ENCODE results near the gene RECQL5. TPM values are rescaled to one million over a fixed set of nuclear protein-coding genes. Genes with fewer than 3 reads are reported as not detected.

Gene RECQL5
- total RNA-seq, 1 donor from 2014 or later, result 43.1 TPM

- Histone ChIP-seq H3K4me1 (peaks cover 10% of the 10 kb centered on the region), H3K27me3 (no peaks in the 10 kb centered on the region), H3K27ac (no peak overlapping the region), H3K4me3 (no peak overlapping the region), H3K9me3 (no peaks in the 10 kb centered on the region), H3K36me3 (peaks cover 35% of the 10 kb centered on the region)
- no peak for TF ChIP-seq CTCF (IDR thresholded peaks at IDR 0.05)
- no peak for ATAC-seq
- peak; percentile 51 for DNase-seq
- intact Hi-C loops (cut with DNase I), result no loop called here
Measured at GRCh38 chr17:75662511-75662910, 4.4 kb downstream of the RECQL5 start.

DNA sequence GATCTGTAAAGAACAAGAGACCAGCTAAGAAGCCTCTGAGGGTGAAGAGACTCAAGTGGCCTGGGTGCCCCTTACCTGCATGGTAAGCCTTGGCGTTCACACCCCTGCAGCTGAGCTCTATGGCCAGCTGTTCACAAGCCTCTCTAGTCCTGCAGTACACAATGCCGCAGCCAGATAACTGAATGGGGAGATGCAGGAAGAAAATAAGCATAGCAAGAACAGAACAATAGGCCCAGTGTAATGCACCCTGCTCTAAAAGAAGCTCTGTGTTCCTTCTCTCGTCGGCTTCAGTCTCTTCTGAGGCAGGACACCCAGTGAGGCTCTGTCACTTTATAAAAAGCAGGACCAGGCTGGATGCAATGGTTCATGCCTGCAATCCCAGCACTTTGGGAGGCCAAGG, 5.4 kb downstream of the RECQL5 start:
- intact Hi-C loops (cut with DNase I), result no loop called here
- TF ChIP-seq CTCF (IDR thresholded peaks at IDR 0.05), result no peak
- no peak overlapping the region for H3K4me3 ChIP-seq
- no peaks in the 10 kb centered on the region for H3K9me3 ChIP-seq
- no peak for ATAC-seq
- H3K27me3 ChIP-seq, result no peaks in the 10 kb centered on the region
- no peak for DNase-seq
- H3K36me3 ChIP-seq, result peaks cover 42% of the 10 kb centered on the region
- H3K4me1 ChIP-seq, result peaks cover 8% of the 10 kb centered on the region
- no peak overlapping the region for H3K27ac ChIP-seq

DNA sequence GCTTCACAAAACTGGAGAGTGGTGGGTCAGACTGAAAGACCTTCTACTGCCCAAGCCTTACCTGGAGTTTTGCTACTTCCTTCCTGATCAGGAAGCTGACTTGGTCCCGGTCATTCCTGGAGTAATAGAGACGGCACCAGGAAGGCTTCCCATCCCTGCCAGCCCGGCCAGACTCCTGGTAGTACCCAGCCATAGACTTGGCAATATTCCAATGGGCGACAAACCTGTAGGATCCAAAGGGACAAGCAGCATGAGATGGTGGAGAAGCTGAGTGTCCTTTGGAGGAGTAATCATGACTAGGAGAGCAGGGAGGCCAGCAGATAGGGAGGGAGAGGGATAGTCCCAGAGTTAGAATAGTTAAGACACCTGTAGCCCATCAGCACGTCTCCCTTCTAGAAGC, 8.7 kb downstream of the RECQL5 start:
- DNase-seq, result peak; percentile 20
- TF ChIP-seq CTCF (IDR thresholded peaks at IDR 0.05), result no peak
- no peak for ATAC-seq
- Histone ChIP-seq H3K36me3 (peaks cover 62% of the 10 kb centered on the region), H3K27me3 (no peaks in the 10 kb centered on the region), H3K4me1 (no peaks in the 10 kb centered on the region), H3K9me3 (no peaks in the 10 kb centered on the region), H3K27ac (no peak overlapping the region), H3K4me3 (no peak overlapping the region)
- intact Hi-C loops (cut with DNase I), result no loop called here

- H3K9me3 ChIP-seq, result no peaks in the 10 kb centered on the region
- intact Hi-C loops (cut with DNase I), result no loop called here
- H3K27me3 ChIP-seq, result no peaks in the 10 kb centered on the region
- no peaks in the 10 kb centered on the region for H3K4me1 ChIP-seq
- no peak overlapping the region for H3K27ac ChIP-seq
- no peak overlapping the region for H3K4me3 ChIP-seq
- DNase-seq (no peak), ATAC-seq (no peak)
- TF ChIP-seq CTCF (IDR thresholded peaks at IDR 0.05), result no peak
- peaks cover 53% of the 10 kb centered on the region for H3K36me3 ChIP-seq
Measured at GRCh38 chr17:75654176-75654575, 12.8 kb downstream of the RECQL5 start.

DNA sequence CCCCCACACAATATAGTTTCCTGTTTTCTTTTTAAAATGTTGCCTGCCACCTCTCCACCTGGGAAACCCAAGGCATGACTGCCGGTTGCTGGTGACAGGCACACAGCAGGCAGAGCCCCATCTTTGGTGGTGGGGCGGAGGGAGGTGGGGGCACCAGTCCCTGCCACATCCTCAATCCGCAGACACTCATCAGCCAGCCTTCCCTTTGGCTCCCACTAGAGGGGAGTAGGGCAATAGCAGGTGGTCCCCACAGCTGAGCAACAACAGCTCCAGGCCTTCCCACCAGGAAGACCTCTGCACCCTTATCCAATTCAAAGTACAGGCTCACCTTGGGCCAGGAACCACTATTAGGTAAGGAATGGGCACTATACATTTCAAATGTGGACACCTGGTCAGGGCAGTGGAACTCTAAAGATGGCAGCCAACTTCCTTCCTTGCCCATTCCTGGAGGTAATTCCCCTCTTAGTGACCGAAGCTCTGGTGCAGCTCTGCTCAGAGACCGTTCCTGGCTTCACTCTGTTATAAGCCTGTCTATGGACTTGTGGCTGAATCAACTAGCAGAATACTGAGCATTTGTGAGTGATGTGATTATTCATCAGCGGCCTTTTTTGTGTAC, 13.9 kb downstream of the RECQL5 start:
- intact Hi-C loops (cut with DNase I), result no loop called here
- peak; percentile 77 for ATAC-seq
- peaks cover 58% of the 10 kb centered on the region for H3K36me3 ChIP-seq

More for the DNA sequence above, 13.9 kb downstream of the RECQL5 start:
- Histone ChIP-seq H3K27ac (no peak overlapping the region), H3K4me3 (no peak overlapping the region), H3K4me1 (no peaks in the 10 kb centered on the region), H3K27me3 (no peaks in the 10 kb centered on the region), H3K9me3 (no peaks in the 10 kb centered on the region)
- peak; percentile 54 for TF ChIP-seq CTCF (IDR thresholded peaks at IDR 0.05)
- peak; percentile 49 for DNase-seq
